Keratinocyte (primary cell): Measurements from ENCODE around the gene IL23A. TPM values are rescaled to one million over a fixed set of nuclear protein-coding genes. Genes with fewer than 3 reads are reported as not detected.

Source experiments
- DNase-seq: peaks from one replicate; pipeline ENCODE4 v3.0.0-alpha.2; 2011; ENCODE audit warnings: low read depth, missing footprints, low spot score
- FAIRE-seq: peaks from 2 replicates; lab custom pipeline; 2011; peaks lifted over from hg19 to GRCh38; lab: Jason Lieb, UNC
- H2AFZ ChIP-seq: 2 replicates; pipeline ENCODE4 v1.6.0; 2012; ENCODE audit warnings: low read length, control low read depth, inconsistent platforms; ENCODE audit not compliant: control insufficient read depth
- H3K27ac ChIP-seq: 2 replicates; pipeline ENCODE4 v1.5.1; 2011; ENCODE audit warnings: low read length; ENCODE audit not compliant: control insufficient read depth, insufficient read depth
- H3K27me3 ChIP-seq: 3 replicates; pipeline ENCODE4 v1.6.0; 2011; ENCODE audit warnings: low read length; ENCODE audit not compliant: control insufficient read depth, insufficient read depth; ENCODE audit errors: extremely low read depth
- H3K36me3 ChIP-seq, 2 experiments: 2 replicates in 1 of 2; 3 replicates in 1 of 2; pipeline ENCODE4 v1.5.1; 2011; ENCODE audit warnings: low read length in 2 of 2, mild to moderate bottlenecking in 1 of 2; ENCODE audit not compliant: control insufficient read depth in 2 of 2, insufficient read depth in 2 of 2; ENCODE audit errors: extremely low read depth in 1 of 2
- H3K4me1 ChIP-seq: 3 replicates; pipeline ENCODE4 v1.5.1; 2011; ENCODE audit warnings: low read length; ENCODE audit not compliant: control insufficient read depth, insufficient read depth; ENCODE audit errors: extremely low read depth
- H3K4me2 ChIP-seq: 3 replicates; pipeline ENCODE4 v1.6.0; 2011; ENCODE audit warnings: low read depth, low read length; ENCODE audit not compliant: control insufficient read depth, insufficient read depth; ENCODE audit errors: extremely low read depth
- H3K4me3 ChIP-seq, 3 experiments: fragments of 200-600 bp in 1 of 3; sonication (generic) in 1 of 3; 2 replicates in 2 of 3; 3 replicates in 1 of 3; pipeline ENCODE4 v1.5.1; 2011 to 2016; ENCODE audit warnings: low read length in 3 of 3, mild to moderate bottlenecking in 3 of 3, control low read depth in 2 of 3, inconsistent platforms in 1 of 3, low read depth in 1 of 3, mixed read lengths in 1 of 3, mixed run types in 1 of 3, moderate library complexity in 1 of 3; ENCODE audit not compliant: control insufficient read depth in 2 of 3, insufficient read depth in 2 of 3; ENCODE audit errors: extremely low read depth in 1 of 3
- H3K79me2 ChIP-seq: 2 replicates; pipeline ENCODE4 v1.6.0; 2012; ENCODE audit warnings: low read length; ENCODE audit not compliant: control insufficient read depth, insufficient read depth
- H3K9ac ChIP-seq: 3 replicates; pipeline ENCODE4 v1.6.0; 2011; ENCODE audit warnings: low read length; ENCODE audit not compliant: control insufficient read depth, insufficient read depth; ENCODE audit errors: extremely low read depth
- H3K9me1 ChIP-seq: 3 replicates; pipeline ENCODE4 v1.6.0; 2011; ENCODE audit warnings: low read length; ENCODE audit not compliant: control insufficient read depth, insufficient read depth; ENCODE audit errors: extremely low read depth
- H3K9me3 ChIP-seq: 2 replicates; pipeline ENCODE4 v1.5.1; 2012; ENCODE audit warnings: low read depth, low read length; ENCODE audit not compliant: control insufficient read depth
- H4K20me1 ChIP-seq: 3 replicates; pipeline ENCODE4 v1.6.0; 2011; ENCODE audit warnings: low read length; ENCODE audit not compliant: control insufficient read depth, insufficient read depth; ENCODE audit errors: extremely low read depth
- EZH2 ChIP-seq: IDR thresholded peaks from one replicate; pipeline ENCODE4 v1.6.1; 2012; ENCODE audit warnings: inconsistent platforms, mild to moderate bottlenecking, low read length, moderate library complexity
- dilution Hi-C: fragments of 300-500 bp; cut with MboI; formaldehyde crosslinking; loops from one replicate; pipeline ENCODE4 v1.7.0; 2020; ENCODE audit warnings: low sequenced_read_pairs; ENCODE audit not compliant: extremely low pct_ligation_motif_present
- polyA plus RNA-seq, 5 experiments: library from polyadenylated mRNA; depleted of rRNA in 3 of 5; stranded (reverse) in 3 of 5; stranded (forward) in 1 of 5; unstranded in 1 of 5; fragments of >200 nt; gene quantifications; 1 replicate in 1 of 5; 2 replicates in 3 of 5; 3 replicates in 1 of 5; pipeline versions ENCODE4 v1.2.1 to v1.2.3, GENCODE V29; 2011 to 2012; ENCODE audit warnings: missing spikeins in 2 of 5, low read depth in 1 of 5, low replicate concordance in 1 of 5
- TF ChIP-seq, protein P1 (sequence below), 3 experiments: IDR thresholded peaks in 1 of 3; conservative IDR thresholded peaks in 1 of 3; optimal IDR thresholded peaks in 1 of 3; 2 replicates in 2 of 3; 3 replicates in 1 of 3; pipeline versions ENCODE3 to v1.5.1; 2011; ENCODE audit warnings: low read length in 3 of 3, mild to moderate bottlenecking in 3 of 3, moderate library complexity in 2 of 3, control low read depth in 1 of 3, inconsistent platforms in 1 of 3; ENCODE audit not compliant: insufficient read depth in 2 of 3; ENCODE audit errors: extremely low read depth in 1 of 3

The IL23A gene
- polyA plus RNA-seq, 1 donor (not counting 4 experiments of a cell fraction or from before 2014, with no cell fraction given) = 1.5 TPM

DNA sequence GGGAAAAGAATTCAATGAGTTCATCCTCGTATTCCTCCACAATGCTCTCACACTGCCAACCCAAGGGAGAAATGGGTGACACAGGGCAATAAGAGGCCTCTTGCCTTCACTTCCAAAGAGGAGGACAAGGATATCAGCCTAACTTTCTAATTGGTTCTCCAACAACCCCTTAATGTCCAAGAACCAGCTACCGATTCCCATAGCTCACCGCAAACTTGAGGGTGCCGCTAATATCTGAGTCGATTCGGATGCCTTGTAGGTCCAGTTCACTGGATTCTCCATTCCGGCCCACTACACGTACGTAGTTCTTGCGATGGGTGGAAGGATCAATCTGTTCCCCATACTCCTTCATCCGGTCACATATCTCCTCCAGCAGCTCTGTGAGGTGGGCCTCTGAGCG lies 27.7 kb upstream of the IL23A start:
- H3K9ac ChIP-seq = no peak overlapping the region
- FAIRE-seq = no peak
- dilution Hi-C loops = no loop called here

GRCh38 chr12:56315249-56315621 lies 23.4 kb upstream of the IL23A start:
- TF ChIP-seq, protein P1, sequence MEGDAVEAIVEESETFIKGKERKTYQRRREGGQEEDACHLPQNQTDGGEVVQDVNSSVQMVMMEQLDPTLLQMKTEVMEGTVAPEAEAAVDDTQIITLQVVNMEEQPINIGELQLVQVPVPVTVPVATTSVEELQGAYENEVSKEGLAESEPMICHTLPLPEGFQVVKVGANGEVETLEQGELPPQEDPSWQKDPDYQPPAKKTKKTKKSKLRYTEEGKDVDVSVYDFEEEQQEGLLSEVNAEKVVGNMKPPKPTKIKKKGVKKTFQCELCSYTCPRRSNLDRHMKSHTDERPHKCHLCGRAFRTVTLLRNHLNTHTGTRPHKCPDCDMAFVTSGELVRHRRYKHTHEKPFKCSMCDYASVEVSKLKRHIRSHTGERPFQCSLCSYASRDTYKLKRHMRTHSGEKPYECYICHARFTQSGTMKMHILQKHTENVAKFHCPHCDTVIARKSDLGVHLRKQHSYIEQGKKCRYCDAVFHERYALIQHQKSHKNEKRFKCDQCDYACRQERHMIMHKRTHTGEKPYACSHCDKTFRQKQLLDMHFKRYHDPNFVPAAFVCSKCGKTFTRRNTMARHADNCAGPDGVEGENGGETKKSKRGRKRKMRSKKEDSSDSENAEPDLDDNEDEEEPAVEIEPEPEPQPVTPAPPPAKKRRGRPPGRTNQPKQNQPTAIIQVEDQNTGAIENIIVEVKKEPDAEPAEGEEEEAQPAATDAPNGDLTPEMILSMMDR (optimal IDR thresholded peaks at IDR 0.05 in 1 of 3, IDR thresholded peaks at IDR 0.05 in 1 of 3, conservative IDR thresholded peaks at IDR 0.05 in 1 of 3; ENCODE audit: extremely low read depth in 1 of 3, insufficient read depth in 2 of 3, low read length in 3 of 3) = no peak
- no peak for TF ChIP-seq EZH2
- no peaks in the 10 kb centered on the region for H3K27me3 ChIP-seq
- H3K79me2 ChIP-seq = peaks cover 20% of the 10 kb centered on the region
- H3K4me1 ChIP-seq = peaks cover 13% of the 10 kb centered on the region
- H3K9me3 ChIP-seq = no peaks in the 10 kb centered on the region
- FAIRE-seq (no peak), DNase-seq (no peak)
- dilution Hi-C loops = no loop called here
- peak overlapping the region; percentile 94 for H3K4me2 ChIP-seq
- peaks cover 16 to 20% of the 10 kb centered on the region in 2 experiments for H3K36me3 ChIP-seq
- no peaks in the 10 kb centered on the region for H4K20me1 ChIP-seq
- H3K9ac ChIP-seq = peak overlapping the region; percentile 95
- H3K27ac ChIP-seq = peak overlapping the region; percentile 84
- H3K4me3 ChIP-seq = peak overlapping the region; percentile 76 to 95 (median 84)
- no peaks in the 10 kb centered on the region for H3K9me1 ChIP-seq
- peak overlapping the region; percentile 83 for H2AFZ ChIP-seq

More for the DNA sequence above, 27.7 kb upstream of the IL23A start:
- TF ChIP-seq, protein P1 (optimal IDR thresholded peaks at IDR 0.05 in 1 of 3, IDR thresholded peaks at IDR 0.05 in 1 of 3, conservative IDR thresholded peaks at IDR 0.05 in 1 of 3; ENCODE audit: extremely low read depth in 1 of 3, insufficient read depth in 2 of 3, low read length in 3 of 3) = no peak
- TF ChIP-seq EZH2 = no peak
- no peak for DNase-seq
- H3K27me3 ChIP-seq = no peaks in the 10 kb centered on the region
- no peaks in the 10 kb centered on the region for H3K9me3 ChIP-seq
- peaks cover 22 to 25% of the 10 kb centered on the region in 2 experiments for H3K36me3 ChIP-seq
- no peak overlapping the region for H2AFZ ChIP-seq
- H4K20me1 ChIP-seq = no peaks in the 10 kb centered on the region
- H3K9me1 ChIP-seq = no peaks in the 10 kb centered on the region
- H3K4me2 ChIP-seq = no peak overlapping the region
- H3K79me2 ChIP-seq = peaks cover 20% of the 10 kb centered on the region
- no peak overlapping the region for H3K4me3 ChIP-seq
- peaks cover 9% of the 10 kb centered on the region for H3K4me1 ChIP-seq
- no peak overlapping the region for H3K27ac ChIP-seq
